HL-60/S4 treated with retinoic acid at 250 ng/mL for 4 days and 3 days (cell line): ENCODE data around the gene PCDHB2.
"Not testable (repeated sequence)": the region's sequence is repeated elsewhere in the genome, so short reads cannot be mapped to it uniquely, and the experiment has no call there.

Experiments used
- in situ Hi-C: fragments of 300-500 bp; cut with MboI; formaldehyde crosslinking; loops from 2 replicates; pipeline ENCODE4 v1.7.0; 2022; ENCODE audit warnings: low sequenced_read_pairs

Gene PCDHB2

DNA sequence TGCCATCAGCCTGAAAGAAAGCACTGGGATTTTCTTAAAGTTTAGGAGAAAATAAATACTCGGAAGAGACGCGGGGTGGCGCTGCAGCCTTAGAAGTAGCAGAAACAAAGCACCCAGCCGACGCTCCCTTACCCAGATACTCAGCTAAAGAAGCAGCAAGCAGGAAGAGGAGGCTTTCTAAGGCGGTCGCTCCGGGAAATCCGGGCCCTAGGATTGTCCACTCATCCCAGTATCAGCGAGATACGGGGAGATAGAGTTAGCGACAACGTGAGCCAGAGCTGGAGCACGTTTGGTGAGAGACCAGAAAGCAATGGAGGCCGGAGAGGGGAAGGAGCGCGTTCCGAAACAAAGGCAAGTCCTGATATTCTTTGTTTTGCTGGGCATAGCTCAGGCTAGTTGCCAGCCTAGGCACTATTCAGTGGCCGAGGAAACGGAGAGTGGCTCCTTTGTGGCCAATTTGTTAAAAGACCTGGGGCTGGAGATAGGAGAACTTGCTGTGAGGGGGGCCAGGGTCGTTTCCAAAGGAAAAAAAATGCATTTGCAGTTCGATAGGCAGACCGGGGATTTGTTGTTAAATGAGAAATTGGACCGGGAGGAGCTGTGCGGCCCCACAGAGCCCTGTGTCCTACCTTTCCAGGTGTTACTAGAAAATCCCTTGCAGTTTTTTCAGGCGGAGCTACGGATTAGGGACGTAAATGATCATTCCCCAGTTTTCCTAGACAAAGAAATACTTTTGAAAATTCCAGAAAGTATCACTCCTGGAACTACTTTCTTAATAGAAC, at the start of gene PCDHB2:
Gene PCDHB2, plus strand, starts transcription at position 135 of the 782 bp plus-strand sequence. Its CDS starts 176 bp downstream, at position 311.
- in situ Hi-C loops = no loop called here

GRCh38 chr5:141050622-141051520, 43.5 kb upstream of the PCDHB2 start, which contains the start of gene PCDHB1:
TSS of gene PCDHB1 (plus strand) at chr5:141051374. CDS start at chr5:141051471, 97 bp downstream.
- in situ Hi-C loops = no loop called here

DNA sequence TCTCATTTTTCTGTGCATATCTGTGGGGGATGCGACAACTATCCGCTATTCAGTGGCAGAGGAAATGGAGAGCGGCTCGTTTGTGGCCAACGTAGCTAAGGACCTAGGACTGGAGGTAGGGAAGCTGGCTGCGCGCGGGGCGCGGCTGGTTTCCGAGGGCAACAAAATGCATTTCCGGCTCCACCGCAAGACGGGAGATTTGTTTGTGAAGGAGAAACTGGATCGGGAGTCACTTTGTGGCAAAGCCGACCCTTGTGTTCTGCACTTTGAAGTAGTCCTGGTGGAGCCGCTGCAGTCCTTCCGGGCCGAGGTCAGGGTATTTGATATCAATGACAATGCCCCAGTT, 42.9 kb upstream of the PCDHB2 start:
- in situ Hi-C loops = no loop called here

GRCh38 chr5:141077826-141078225, 16.6 kb upstream of the PCDHB2 start:
- in situ Hi-C loops = no loop called here

DNA sequence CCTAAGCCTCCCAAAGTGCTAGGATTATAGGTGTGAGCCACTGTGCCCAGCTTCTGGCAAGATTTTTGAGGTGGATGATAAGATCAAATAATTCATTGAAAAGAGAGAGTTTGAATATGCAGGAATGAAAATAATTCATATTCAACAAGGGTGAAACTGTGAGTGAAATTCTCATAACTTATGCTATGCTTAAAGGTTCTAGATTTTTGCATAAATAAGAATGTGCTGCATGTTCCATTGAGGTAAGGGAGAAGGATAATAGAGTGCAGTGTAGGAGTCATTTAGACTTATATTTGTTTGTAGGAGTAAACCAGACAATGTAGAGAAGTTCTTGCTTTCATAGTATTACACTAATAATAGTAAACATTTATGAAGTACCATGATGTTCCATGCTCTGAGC, 12.2 kb upstream of the PCDHB2 start:
- in situ Hi-C loops = no loop called here

- in situ Hi-C loops = no loop called here
Observed at GRCh38 chr5:141084487-141084989, 9.9 kb upstream of the PCDHB2 start.

- in situ Hi-C loops = no loop called here
Observed at GRCh38 chr5:141095263-141095641, 837 bp downstream of the PCDHB2 start.

DNA sequence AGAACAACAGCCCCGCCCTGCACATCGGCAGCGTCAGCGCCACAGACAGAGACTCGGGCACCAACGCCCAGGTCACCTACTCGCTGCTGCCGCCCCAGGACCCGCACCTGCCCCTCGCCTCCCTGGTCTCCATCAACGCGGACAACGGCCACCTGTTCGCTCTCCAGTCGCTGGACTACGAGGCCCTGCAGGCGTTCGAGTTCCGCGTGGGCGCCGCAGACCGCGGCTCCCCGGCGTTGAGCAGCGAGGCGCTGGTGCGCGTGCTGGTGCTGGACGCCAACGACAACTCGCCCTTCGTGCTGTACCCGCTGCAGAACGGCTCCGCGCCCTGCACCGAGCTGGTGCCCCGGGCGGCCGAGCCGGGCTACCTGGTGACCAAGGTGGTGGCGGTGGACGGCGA, 1.8 kb downstream of the PCDHB2 start:
- in situ Hi-C loops = not testable (repeated sequence)

DNA sequence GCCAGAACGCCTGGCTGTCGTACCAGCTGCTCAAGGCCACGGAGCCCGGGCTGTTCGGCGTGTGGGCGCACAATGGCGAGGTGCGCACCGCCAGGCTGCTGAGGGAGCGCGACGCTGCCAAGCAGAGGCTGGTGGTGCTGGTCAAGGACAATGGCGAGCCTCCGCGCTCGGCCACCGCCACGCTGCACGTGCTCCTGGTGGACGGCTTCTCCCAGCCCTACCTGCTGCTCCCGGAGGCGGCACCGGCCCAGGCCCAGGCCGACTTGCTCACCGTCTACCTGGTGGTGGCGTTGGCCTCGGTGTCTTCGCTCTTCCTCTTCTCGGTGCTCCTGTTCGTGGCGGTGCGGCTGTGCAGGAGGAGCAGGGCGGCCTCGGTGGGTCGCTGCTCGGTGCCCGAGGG, 2.2 kb downstream of the PCDHB2 start:
- in situ Hi-C loops = not testable (repeated sequence)

GRCh38 chr5:141100243-141100805, 5.9 kb downstream of the PCDHB2 start, which contains the start of gene PCDHB3:
TSS of gene PCDHB3 (plus strand) at chr5:141100473. CDS start at chr5:141100650, 177 bp downstream.
- in situ Hi-C loops = no loop called here

DNA sequence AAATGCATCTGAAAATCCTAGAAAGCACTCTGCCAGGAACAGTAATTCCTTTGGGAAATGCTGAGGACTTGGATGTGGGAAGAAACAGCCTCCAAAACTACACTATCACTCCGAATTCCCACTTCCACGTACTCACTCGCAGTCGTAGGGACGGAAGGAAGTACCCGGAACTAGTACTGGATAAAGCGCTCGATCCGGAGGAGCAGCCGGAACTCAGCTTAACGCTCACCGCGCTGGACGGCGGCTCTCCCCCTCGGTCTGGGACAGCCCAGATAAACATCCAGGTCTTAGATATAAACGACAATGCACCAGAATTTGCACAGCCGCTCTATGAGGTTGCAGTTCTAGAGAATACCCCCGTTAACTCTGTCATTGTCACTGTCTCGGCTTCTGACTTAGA, 6.6 kb downstream of the PCDHB2 start:
- in situ Hi-C loops = no loop called here

DNA sequence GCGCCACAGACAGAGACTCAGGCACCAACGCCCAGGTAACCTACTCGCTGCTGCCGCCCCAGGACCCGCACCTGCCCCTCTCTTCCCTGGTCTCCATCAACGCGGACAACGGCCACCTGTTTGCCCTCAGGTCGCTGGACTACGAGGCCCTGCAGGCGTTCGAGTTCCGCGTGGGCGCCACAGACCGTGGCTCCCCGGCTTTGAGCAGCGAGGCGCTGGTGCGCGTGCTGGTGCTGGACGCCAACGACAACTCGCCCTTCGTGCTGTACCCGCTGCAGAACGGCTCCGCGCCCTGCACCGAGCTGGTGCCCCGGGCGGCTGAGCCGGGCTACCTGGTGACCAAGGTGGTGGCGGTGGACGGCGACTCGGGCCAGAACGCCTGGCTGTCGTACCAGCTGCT, 7.7 kb downstream of the PCDHB2 start:
- in situ Hi-C loops = not testable (repeated sequence)

DNA sequence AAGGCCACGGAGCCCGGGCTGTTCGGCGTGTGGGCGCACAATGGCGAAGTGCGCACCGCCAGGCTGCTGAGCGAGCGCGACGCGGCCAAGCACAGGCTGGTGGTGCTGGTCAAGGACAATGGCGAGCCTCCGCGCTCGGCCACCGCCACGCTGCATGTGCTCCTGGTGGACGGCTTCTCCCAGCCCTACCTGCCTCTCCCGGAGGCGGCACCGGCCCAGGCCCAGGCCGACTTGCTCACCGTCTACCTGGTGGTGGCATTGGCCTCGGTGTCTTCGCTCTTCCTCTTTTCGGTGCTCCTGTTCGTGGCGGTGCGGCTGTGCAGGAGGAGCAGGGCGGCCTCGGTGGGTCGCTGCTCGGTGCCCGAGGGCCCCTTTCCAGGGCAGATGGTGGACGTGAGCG, 8.1 kb downstream of the PCDHB2 start:
- in situ Hi-C loops = not testable (repeated sequence)

GRCh38 chr5:141105350-141105749, 10.9 kb downstream of the PCDHB2 start:
- in situ Hi-C loops = no loop called here

GRCh38 chr5:141119250-141119649, 24.8 kb downstream of the PCDHB2 start:
- in situ Hi-C loops = no loop called here

GRCh38 chr5:141121563-141121962, 27.1 kb downstream of the PCDHB2 start, which contains the start of gene PCDHB4:
TSS of gene PCDHB4 (plus strand) at chr5:141121818. CDS start at chr5:141121999, 181 bp downstream.
- in situ Hi-C loops = no loop called here

- in situ Hi-C loops = no loop called here
Observed at GRCh38 chr5:141121985-141122384, 27.6 kb downstream of the PCDHB2 start.

- in situ Hi-C loops = not testable (repeated sequence)
Observed at GRCh38 chr5:141123396-141124135, 29.2 kb downstream of the PCDHB2 start.

DNA sequence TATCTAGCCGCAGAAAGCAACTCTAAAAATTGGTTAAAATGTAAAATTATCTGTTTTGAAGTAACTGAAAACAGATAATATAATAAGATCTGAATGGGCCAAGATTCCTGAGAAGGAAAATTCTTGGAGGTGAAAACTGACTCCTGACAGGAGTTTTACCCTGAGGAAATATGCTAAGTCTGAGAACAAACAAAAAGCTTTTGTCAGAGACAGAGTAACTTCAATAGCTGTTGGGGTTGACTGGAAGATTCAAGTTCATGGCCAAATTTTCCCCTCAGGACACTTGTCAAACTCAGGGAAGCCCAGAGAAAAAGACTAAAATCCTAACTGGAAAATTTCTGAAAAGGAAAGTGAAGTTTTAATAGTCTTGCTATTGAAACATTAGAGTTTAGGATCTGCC, 32.9 kb downstream of the PCDHB2 start:
- in situ Hi-C loops = no loop called here

GRCh38 chr5:141135030-141135717, 40.8 kb downstream of the PCDHB2 start, which contains the start of gene PCDHB5:
TSS of gene PCDHB5 (plus strand) at chr5:141135206. CDS start at chr5:141135435, 229 bp downstream.
- in situ Hi-C loops = no loop called here
